Stimulated activated CD8-positive, alpha-beta memory T cell treated with anti-CD3 and anti-CD28 coated beads, Interleukin-2, amount 100 ng/mL, for 1 hour (primary cell): ENCODE data around the gene CYP2C18.
"Not testable (repeated sequence)": the region's sequence is repeated elsewhere in the genome, so short reads cannot be mapped to it uniquely, and the experiment has no call there.

ENCODE experiments used
- DNase-seq, 2 donors: peaks; one replicate each; pipeline ENCODE4 v3.0.0-alpha.2; 2020; ENCODE audit warnings: low read depth in 2 of 2

The CYP2C18 gene

GRCh38 chr10:94683214-94684054, at the start of gene CYP2C18:
TSS of gene CYP2C18 (plus strand) at chr10:94683729. CDS start at chr10:94683820, 91 bp downstream.
- no peak for DNase-seq

- DNase-seq: not testable (repeated sequence)
Observed at GRCh38 chr10:94638097-94638496, 45.4 kb upstream of the CYP2C18 start.

- no peak for DNase-seq
Observed at GRCh38 chr10:94639902-94640301, 43.6 kb upstream of the CYP2C18 start.

- no peak for DNase-seq
Observed at GRCh38 chr10:94640562-94640961, 43.0 kb upstream of the CYP2C18 start.

GRCh38 chr10:94641480-94641879, 42.0 kb upstream of the CYP2C18 start:
- DNase-seq: no peak

GRCh38 chr10:94644352-94644751, 39.2 kb upstream of the CYP2C18 start:
- DNase-seq: no peak

GRCh38 chr10:94645285-94645684, 38.2 kb upstream of the CYP2C18 start:
- DNase-seq: no peak

- not testable (repeated sequence) for DNase-seq
Observed at GRCh38 chr10:94655201-94655600, 28.3 kb upstream of the CYP2C18 start.

- not testable (repeated sequence) for DNase-seq
Observed at GRCh38 chr10:94663061-94663460, 20.5 kb upstream of the CYP2C18 start.

GRCh38 chr10:94666391-94667102, 17.0 kb upstream of the CYP2C18 start:
- DNase-seq: no peak

GRCh38 chr10:94673614-94674321, 9.8 kb upstream of the CYP2C18 start:
- no peak for DNase-seq

- DNase-seq: no peak
Observed at GRCh38 chr10:94676496-94676895, 7.0 kb upstream of the CYP2C18 start.

GRCh38 chr10:94677691-94678090, 5.8 kb upstream of the CYP2C18 start:
- DNase-seq: no peak

- no peak for DNase-seq
Observed at GRCh38 chr10:94678475-94678874, 5.1 kb upstream of the CYP2C18 start.

- no peak for DNase-seq
Observed at GRCh38 chr10:94680544-94680943, 3.0 kb upstream of the CYP2C18 start.

GRCh38 chr10:94682636-94683035, 893 bp upstream of the CYP2C18 start:
- DNase-seq: not testable (repeated sequence)

- no peak for DNase-seq
Observed at GRCh38 chr10:94687625-94688248, 4.2 kb downstream of the CYP2C18 start.

GRCh38 chr10:94706089-94706488, 22.6 kb downstream of the CYP2C18 start:
- no peak for DNase-seq

- DNase-seq: no peak
Observed at GRCh38 chr10:94710578-94710977, 27.0 kb downstream of the CYP2C18 start.

- no peak for DNase-seq
Observed at GRCh38 chr10:94725871-94726270, 42.3 kb downstream of the CYP2C18 start.

- no peak for DNase-seq
Observed at GRCh38 chr10:94735197-94735596, 51.7 kb downstream of the CYP2C18 start.

GRCh38 chr10:94738588-94738987, 55.1 kb downstream of the CYP2C18 start:
- no peak for DNase-seq
